GM12878 (cell line): ENCODE measurements around the gene NOL12. TPM values are rescaled to one million over a fixed set of nuclear protein-coding genes. Genes with fewer than 3 reads are reported as not detected.

Experiments
- CHD1 ChIP-seq: IDR thresholded peaks from 2 replicates; pipeline ENCODE4 v1.6.1; 2012; ENCODE audit warnings: low read depth, low read length, improper control_type of control experiment
- FOXM1 ChIP-seq: IDR thresholded peaks from 2 replicates; pipeline ENCODE4 v1.6.1; 2012; ENCODE audit warnings: low read depth, mild to moderate bottlenecking, inconsistent platforms, low read length, moderate library complexity
- MTA2 ChIP-seq: fragments of 450-650 bp; IDR thresholded peaks from 2 replicates; pipeline ENCODE4 v1.6.1; 2016; ENCODE audit warnings: low read depth, mild to moderate bottlenecking, moderate library complexity
- RAD21 ChIP-seq: IDR thresholded peaks from 2 replicates; pipeline ENCODE4 v1.6.1; 2011; ENCODE audit warnings: mild to moderate bottlenecking, low read depth, low read length, moderate library complexity; ENCODE audit not compliant: insufficient read depth
- SIN3A ChIP-seq: IDR thresholded peaks from 2 replicates; pipeline ENCODE4 v1.6.1; 2012; ENCODE audit warnings: low read depth, low read length, improper control_type of control experiment
- TAF1 ChIP-seq: IDR thresholded peaks from 2 replicates; pipeline ENCODE4 v1.6.1; 2011; ENCODE audit warnings: mild to moderate bottlenecking, low read depth, low read length, borderline replicate concordance
- polyA plus RNA-seq, 11 experiments: library from polyadenylated mRNA; depleted of rRNA in 4 of 11; unstranded in 6 of 11; stranded (reverse) in 5 of 11; fragments of >200 nt; fragmentation: Nextera tagmentation in 4 of 11; fragmentation: Illumina TruSeq in 1 of 11; extraction: Ambion mirVana in 4 of 11; extraction: Trizol in 1 of 11; gene quantifications; 1 replicate in 1 of 11; 2 replicates in 10 of 11; pipeline versions ENCODE4 v1.2.1 to v1.2.3, GENCODE V29; 2011 to 2016; ENCODE audit warnings: inconsistent platforms in 2 of 11, missing spikeins in 2 of 11, low read depth in 1 of 11
- total RNA-seq, 4 experiments: library from RNA; depleted of rRNA in 3 of 4; stranded (reverse); fragments of >200 nt in 3 of 4; fragmentation: Illumina TruSeq in 1 of 4; extraction: Trizol in 1 of 4; gene quantifications; 2 replicates each; pipeline versions ENCODE4 v1.2.1 to v1.2.3, GENCODE V29; 2013 to 2021
- TF ChIP-seq, protein P1 (sequence below): IDR thresholded peaks from 2 replicates; pipeline ENCODE4 v1.6.1; 2012; ENCODE audit warnings: mild to moderate bottlenecking, low read depth, low read length
- TF ChIP-seq, protein P2 (sequence below): IDR thresholded peaks from 2 replicates; pipeline ENCODE4 v1.6.1; 2012; ENCODE audit warnings: low read depth, low read length, improper control_type of control experiment
- TF ChIP-seq, protein P3 (sequence below): fragments of 150-350 bp; IDR thresholded peaks from 2 replicates; pipeline ENCODE4 v1.6.1; 2016; ENCODE audit warnings: low read depth, low read length
- TF ChIP-seq, protein P4 (sequence below): fragments of 450-650 bp; IDR thresholded peaks from 2 replicates; pipeline ENCODE4 v1.6.1; 2016; ENCODE audit warnings: mild to moderate bottlenecking
- TF ChIP-seq, protein P5 (sequence below): IDR thresholded peaks from 2 replicates; pipeline ENCODE4 v1.6.1; 2011; ENCODE audit warnings: borderline replicate concordance, low read depth, mild to moderate bottlenecking, moderate library complexity, low read length; ENCODE audit not compliant: insufficient read depth, poor library complexity, severe bottlenecking
- TF ChIP-seq, protein P6 (sequence below): IDR thresholded peaks from 2 replicates; pipeline ENCODE4 v1.6.1; 2011; ENCODE audit warnings: mild to moderate bottlenecking, low read depth, low read length, moderate library complexity; ENCODE audit not compliant: insufficient replicate concordance

The NOL12 gene
- total and polyA plus RNA-seq, 10 of the 15 experiments (the other 5 are each of a cell fraction or from before 2014, with no cell fraction given), result 3.3 to 69.4 (median 41.1) TPM

DNA sequence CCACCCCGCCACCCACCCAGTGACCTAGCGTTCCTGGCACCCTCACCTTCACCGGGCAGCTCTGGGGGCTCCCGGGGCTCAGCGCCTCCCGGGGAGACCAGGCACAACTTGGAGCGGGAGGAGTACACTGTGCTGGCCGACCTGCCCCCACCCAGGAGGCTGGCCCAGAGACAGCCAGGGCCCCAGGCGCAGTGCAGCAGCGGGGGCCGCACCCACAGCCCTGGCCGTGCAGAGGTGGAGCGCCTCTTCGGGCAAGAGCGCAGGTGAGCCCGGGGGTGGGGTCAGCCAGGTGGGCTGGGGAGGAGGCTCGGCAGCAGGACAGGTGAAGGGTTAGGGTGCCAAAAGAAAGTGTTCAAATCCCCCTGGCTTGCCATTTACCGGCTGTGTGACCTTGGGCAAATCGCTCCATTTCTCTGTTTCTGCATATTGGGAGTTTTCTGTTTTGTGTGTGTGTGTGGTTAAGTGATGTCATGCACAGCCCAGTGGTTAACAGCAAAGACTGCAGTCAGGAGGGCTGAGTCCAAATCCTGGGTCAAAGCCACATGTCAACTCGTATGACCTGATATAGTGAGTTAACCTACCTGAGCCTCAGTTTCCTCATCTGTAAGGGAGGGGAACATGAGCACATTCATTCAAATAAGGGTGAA, 40.2 kb downstream of the NOL12 start (continued):
- TF ChIP-seq, protein P1, sequence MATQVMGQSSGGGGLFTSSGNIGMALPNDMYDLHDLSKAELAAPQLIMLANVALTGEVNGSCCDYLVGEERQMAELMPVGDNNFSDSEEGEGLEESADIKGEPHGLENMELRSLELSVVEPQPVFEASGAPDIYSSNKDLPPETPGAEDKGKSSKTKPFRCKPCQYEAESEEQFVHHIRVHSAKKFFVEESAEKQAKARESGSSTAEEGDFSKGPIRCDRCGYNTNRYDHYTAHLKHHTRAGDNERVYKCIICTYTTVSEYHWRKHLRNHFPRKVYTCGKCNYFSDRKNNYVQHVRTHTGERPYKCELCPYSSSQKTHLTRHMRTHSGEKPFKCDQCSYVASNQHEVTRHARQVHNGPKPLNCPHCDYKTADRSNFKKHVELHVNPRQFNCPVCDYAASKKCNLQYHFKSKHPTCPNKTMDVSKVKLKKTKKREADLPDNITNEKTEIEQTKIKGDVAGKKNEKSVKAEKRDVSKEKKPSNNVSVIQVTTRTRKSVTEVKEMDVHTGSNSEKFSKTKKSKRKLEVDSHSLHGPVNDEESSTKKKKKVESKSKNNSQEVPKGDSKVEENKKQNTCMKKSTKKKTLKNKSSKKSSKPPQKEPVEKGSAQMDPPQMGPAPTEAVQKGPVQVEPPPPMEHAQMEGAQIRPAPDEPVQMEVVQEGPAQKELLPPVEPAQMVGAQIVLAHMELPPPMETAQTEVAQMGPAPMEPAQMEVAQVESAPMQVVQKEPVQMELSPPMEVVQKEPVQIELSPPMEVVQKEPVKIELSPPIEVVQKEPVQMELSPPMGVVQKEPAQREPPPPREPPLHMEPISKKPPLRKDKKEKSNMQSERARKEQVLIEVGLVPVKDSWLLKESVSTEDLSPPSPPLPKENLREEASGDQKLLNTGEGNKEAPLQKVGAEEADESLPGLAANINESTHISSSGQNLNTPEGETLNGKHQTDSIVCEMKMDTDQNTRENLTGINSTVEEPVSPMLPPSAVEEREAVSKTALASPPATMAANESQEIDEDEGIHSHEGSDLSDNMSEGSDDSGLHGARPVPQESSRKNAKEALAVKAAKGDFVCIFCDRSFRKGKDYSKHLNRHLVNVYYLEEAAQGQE, result no peak
- TF ChIP-seq RAD21, result peak; percentile 18; the same call in 1 of the 2 replicates
- no peak for TF ChIP-seq MTA2
- TF ChIP-seq, protein P2, sequence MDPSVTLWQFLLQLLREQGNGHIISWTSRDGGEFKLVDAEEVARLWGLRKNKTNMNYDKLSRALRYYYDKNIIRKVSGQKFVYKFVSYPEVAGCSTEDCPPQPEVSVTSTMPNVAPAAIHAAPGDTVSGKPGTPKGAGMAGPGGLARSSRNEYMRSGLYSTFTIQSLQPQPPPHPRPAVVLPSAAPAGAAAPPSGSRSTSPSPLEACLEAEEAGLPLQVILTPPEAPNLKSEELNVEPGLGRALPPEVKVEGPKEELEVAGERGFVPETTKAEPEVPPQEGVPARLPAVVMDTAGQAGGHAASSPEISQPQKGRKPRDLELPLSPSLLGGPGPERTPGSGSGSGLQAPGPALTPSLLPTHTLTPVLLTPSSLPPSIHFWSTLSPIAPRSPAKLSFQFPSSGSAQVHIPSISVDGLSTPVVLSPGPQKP, result no peak
- no peak for TF ChIP-seq CHD1
- TF ChIP-seq, protein P3, sequence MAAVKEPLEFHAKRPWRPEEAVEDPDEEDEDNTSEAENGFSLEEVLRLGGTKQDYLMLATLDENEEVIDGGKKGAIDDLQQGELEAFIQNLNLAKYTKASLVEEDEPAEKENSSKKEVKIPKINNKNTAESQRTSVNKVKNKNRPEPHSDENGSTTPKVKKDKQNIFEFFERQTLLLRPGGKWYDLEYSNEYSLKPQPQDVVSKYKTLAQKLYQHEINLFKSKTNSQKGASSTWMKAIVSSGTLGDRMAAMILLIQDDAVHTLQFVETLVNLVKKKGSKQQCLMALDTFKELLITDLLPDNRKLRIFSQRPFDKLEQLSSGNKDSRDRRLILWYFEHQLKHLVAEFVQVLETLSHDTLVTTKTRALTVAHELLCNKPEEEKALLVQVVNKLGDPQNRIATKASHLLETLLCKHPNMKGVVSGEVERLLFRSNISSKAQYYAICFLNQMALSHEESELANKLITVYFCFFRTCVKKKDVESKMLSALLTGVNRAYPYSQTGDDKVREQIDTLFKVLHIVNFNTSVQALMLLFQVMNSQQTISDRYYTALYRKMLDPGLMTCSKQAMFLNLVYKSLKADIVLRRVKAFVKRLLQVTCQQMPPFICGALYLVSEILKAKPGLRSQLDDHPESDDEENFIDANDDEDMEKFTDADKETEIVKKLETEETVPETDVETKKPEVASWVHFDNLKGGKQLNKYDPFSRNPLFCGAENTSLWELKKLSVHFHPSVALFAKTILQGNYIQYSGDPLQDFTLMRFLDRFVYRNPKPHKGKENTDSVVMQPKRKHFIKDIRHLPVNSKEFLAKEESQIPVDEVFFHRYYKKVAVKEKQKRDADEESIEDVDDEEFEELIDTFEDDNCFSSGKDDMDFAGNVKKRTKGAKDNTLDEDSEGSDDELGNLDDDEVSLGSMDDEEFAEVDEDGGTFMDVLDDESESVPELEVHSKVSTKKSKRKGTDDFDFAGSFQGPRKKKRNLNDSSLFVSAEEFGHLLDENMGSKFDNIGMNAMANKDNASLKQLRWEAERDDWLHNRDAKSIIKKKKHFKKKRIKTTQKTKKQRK, result no peak
- no peak for TF ChIP-seq TAF1
- TF ChIP-seq, protein P4, sequence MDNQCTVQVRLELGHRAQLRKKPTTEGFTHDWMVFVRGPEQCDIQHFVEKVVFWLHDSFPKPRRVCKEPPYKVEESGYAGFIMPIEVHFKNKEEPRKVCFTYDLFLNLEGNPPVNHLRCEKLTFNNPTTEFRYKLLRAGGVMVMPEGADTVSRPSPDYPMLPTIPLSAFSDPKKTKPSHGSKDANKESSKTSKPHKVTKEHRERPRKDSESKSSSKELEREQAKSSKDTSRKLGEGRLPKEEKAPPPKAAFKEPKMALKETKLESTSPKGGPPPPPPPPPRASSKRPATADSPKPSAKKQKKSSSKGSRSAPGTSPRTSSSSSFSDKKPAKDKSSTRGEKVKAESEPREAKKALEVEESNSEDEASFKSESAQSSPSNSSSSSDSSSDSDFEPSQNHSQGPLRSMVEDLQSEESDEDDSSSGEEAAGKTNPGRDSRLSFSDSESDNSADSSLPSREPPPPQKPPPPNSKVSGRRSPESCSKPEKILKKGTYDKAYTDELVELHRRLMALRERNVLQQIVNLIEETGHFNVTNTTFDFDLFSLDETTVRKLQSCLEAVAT, result no peak
- no peak for TF ChIP-seq SIN3A
- TF ChIP-seq, protein P5, sequence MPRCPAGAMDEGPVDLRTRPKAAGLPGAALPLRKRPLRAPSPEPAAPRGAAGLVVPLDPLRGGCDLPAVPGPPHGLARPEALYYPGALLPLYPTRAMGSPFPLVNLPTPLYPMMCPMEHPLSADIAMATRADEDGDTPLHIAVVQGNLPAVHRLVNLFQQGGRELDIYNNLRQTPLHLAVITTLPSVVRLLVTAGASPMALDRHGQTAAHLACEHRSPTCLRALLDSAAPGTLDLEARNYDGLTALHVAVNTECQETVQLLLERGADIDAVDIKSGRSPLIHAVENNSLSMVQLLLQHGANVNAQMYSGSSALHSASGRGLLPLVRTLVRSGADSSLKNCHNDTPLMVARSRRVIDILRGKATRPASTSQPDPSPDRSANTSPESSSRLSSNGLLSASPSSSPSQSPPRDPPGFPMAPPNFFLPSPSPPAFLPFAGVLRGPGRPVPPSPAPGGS, result no peak
- TF ChIP-seq FOXM1, result no peak
- TF ChIP-seq, protein P6, sequence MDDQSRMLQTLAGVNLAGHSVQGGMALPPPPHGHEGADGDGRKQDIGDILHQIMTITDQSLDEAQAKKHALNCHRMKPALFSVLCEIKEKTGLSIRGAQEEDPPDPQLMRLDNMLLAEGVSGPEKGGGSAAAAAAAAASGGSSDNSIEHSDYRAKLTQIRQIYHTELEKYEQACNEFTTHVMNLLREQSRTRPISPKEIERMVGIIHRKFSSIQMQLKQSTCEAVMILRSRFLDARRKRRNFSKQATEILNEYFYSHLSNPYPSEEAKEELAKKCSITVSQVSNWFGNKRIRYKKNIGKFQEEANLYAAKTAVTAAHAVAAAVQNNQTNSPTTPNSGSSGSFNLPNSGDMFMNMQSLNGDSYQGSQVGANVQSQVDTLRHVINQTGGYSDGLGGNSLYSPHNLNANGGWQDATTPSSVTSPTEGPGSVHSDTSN, result no peak
